GM20000 (cell line): ENCODE results near the gene KIF1B.
"Not testable (repeated sequence)": the region's sequence is repeated elsewhere in the genome, so short reads cannot be mapped to it uniquely, and the experiment has no call there.

Experiments
- DNase-seq: peaks from one replicate; pipeline ENCODE4 v3.0.0; 2012; ENCODE audit warnings: low spot score
- CTCF ChIP-seq: IDR thresholded peaks from 2 replicates; pipeline ENCODE4 v1.5.1; 2012; ENCODE audit warnings: mild to moderate bottlenecking, control low read depth; ENCODE audit errors: extremely low read depth, missing control alignments

The KIF1B gene

GRCh38 chr1:10220200-10220599 is 9.8 kb downstream of the KIF1B start:
- TF ChIP-seq CTCF: no peak

DNA sequence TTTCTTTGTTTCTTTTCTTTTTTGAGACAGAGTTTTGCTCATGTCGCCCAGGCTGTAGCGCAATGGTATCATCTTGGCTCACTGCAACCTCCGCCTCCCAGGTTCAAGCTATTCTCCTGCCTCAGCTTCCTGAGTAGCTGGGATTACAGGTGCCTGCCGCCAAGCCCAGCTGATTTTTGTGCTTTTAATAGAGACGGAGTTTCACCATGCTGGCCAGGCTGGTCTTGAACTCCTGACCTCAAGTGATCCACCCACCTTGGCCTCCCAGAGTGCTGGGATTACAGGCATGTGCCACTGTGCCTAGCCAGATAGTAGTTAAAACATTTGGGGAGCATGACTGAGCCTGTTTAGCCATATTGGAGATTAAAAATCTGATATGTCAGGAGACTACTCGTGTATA is 10.3 kb downstream of the KIF1B start:
- DNase-seq: not testable (repeated sequence)

More at GRCh38 chr1:10220200-10220599, 9.8 kb downstream of the KIF1B start:
- DNase-seq: no peak

DNA sequence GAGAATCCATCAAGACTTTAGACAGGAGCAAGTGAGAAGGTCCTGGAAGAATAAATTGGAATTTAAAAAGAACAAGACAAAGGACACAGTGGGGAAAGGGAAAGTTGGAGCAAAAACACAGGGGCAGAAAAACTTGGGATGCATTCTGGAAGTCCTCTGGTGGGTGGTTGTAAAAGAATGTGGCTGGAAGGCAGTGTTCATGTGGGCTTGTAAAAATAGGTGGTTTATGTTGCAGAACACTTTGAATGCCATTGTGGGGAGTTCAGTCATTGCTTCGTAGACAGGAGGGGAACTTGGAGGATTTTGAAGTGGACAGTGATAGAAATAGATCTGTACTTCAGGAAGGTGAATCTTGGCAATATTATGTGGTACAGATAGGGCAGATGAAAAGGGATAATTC is 15.2 kb downstream of the KIF1B start:
- no peak for DNase-seq

GRCh38 chr1:10228528-10228927 is 18.2 kb downstream of the KIF1B start:
- no peak for TF ChIP-seq CTCF
- no peak for DNase-seq

More for the DNA sequence above, 15.2 kb downstream of the KIF1B start:
- TF ChIP-seq CTCF: no peak

GRCh38 chr1:10229903-10230302 is 19.5 kb downstream of the KIF1B start:
- no peak for TF ChIP-seq CTCF
- DNase-seq: no peak

DNA sequence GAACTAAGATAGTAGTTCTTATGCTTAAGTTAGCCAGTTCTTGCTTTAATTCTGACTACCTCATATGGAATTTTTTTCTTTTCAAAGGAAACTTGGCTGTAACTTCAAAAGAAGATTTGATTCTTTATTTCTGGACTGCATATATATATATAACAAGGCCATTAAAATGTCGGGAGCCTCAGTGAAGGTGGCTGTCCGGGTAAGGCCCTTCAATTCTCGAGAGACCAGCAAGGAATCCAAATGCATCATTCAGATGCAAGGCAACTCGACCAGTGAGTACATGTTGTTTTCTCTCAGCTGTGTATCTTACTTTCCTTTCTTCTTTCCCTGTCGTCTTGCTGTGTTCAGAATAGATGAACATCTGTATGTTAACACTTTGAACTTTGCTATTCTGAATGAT is 21.8 kb downstream of the KIF1B start:
- DNase-seq: no peak
- TF ChIP-seq CTCF: no peak

GRCh38 chr1:10236405-10237156 is 26.2 kb downstream of the KIF1B start:
- no peak for TF ChIP-seq CTCF
- DNase-seq: no peak

DNA sequence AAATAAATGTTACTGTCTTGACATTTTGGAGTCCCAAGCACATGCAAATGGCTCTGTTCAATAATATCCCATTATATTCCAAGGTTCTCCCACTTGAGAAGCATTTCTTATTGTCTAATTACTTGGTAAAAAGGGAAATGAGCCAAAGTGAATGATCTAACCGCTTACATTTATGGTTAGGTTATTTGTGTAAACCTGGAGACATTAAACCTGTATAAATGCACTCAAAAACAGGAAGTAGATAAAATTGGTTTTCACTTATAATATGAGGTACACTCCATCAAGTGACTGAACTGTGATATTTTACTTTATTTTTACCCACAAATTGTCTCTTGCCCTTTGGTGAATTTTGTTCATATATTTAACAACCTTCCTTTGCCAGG is 26.8 kb downstream of the KIF1B start:
- peak; percentile 28 for DNase-seq
- TF ChIP-seq CTCF: no peak
